ENCODE measurements around the gene TCF20.

TCF20 gene

DNA sequence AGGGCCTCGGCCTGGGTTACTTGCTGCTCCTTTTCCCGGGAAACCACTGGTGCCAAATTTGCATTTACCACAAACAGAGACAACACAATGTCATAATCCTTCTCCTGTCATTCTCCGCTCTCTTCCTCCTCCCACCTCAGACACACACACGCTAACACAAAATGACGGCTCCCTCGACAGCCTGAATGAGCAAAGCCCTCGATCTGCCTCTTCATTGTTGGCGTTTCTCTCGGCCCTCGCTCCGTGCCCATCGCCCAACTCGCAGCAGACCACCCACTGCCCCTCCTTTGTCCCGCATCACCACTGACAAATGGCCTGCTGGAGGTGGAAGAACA is 12.5 kb upstream of the TCF20 start:
- no peak overlapping the region for H3K4me3 ChIP-seq (replicated peaks in 1 of 2; ENCODE audit: low read depth in 2 of 2, low read length in 2 of 2)
- TF ChIP-seq, protein P1, sequence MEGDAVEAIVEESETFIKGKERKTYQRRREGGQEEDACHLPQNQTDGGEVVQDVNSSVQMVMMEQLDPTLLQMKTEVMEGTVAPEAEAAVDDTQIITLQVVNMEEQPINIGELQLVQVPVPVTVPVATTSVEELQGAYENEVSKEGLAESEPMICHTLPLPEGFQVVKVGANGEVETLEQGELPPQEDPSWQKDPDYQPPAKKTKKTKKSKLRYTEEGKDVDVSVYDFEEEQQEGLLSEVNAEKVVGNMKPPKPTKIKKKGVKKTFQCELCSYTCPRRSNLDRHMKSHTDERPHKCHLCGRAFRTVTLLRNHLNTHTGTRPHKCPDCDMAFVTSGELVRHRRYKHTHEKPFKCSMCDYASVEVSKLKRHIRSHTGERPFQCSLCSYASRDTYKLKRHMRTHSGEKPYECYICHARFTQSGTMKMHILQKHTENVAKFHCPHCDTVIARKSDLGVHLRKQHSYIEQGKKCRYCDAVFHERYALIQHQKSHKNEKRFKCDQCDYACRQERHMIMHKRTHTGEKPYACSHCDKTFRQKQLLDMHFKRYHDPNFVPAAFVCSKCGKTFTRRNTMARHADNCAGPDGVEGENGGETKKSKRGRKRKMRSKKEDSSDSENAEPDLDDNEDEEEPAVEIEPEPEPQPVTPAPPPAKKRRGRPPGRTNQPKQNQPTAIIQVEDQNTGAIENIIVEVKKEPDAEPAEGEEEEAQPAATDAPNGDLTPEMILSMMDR (IDR thresholded peaks at IDR 0.05; ENCODE audit: low read depth, low read length), result no peak
- no peak for DNase-seq (ENCODE audit: low read depth in 2 of 2)

DNA sequence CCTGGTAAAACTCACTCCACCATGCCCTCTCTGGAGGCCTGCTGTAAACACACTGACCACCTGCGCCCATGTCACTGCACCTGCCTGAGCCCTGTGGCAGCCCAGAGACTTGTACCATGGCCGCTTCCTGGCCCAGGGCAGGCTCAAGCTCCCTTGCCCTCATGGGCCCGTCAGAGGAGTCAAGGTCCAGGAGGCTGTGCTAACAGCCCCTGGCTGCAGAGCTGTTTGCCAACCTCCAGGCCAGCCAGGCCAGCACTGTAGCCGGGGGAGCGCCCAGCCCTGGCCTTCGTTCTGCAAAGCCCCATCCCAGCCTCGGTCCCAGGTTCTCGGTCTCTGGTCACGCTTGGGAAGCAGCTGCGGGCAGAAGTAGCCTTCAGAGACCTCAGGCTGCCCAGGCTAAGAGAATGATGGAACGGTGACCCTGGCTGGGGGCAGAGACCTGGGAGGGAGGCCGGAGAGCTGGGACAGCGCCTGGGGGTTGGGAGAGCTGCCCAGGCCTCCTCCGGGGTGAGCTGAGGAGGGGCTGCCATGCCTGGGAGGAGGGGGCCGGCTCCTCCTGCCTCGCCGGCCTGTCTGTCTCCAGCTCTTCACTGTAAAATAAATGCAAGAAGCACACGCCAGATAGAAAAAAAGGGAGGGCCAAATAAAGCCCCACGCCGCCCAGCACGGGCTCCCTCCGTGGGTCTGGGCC is 11.9 kb upstream of the TCF20 start:
- no peak overlapping the region for H3K4me3 ChIP-seq (replicated peaks in 1 of 2; ENCODE audit: low read depth in 2 of 2, low read length in 2 of 2)
- TF ChIP-seq, protein P1 (IDR thresholded peaks at IDR 0.05; ENCODE audit: low read depth, low read length), result no peak
- no peak for DNase-seq (ENCODE audit: low read depth in 2 of 2)

DNA sequence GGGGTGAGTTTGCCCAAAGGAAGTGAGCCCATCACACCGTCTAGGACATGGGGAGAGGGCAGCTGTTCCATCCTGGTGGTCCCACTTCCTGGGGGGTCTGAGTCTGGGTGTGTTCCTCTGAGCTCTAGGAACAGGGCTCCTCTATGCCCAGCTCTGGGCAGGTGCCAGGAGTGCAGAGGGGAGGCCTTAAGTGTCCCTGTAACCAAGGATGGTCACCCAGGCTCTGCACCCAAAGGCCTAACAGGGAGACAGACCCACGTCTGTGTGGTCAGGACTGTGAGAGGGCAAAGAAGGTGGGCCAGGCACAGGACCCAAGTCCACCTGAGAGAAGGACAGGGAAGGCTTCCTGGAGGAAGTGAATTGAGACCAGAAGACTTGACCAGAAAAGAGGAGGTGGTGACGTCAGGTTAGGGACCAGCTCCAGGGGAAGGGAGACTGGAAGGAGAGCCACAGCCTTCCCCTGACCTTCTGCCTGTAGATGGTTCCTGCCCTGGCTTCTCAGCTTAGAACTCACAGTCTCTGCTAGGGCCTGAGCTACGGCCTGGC is 11.3 kb upstream of the TCF20 start:
- no peak overlapping the region for H3K4me3 ChIP-seq (replicated peaks in 1 of 2; ENCODE audit: low read depth in 2 of 2, low read length in 2 of 2)
- TF ChIP-seq, protein P1 (IDR thresholded peaks at IDR 0.05; ENCODE audit: low read depth, low read length), result no peak
- DNase-seq (ENCODE audit: low read depth in 2 of 2), result no peak

DNA sequence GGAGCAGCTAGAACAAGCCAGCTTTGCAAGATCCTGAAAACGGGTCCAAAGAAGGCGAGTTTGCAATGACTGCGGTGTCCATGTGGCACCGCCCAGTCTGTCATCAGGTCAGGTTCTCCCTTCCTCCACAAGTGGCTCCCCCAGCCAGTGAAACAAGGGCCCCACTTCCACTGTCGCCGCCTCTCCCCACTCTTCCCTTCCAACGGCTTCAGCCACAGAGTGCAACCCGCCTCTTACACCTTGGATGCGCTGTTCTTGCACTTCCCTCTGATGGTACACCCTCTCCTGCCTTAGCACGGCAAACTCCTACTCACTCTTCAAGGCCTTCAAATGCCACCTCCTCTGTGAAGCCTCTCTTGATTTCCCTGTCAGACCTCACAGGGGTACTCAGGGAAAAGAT is 10.8 kb upstream of the TCF20 start:
- no peak for DNase-seq (ENCODE audit: low read depth in 2 of 2)
- TF ChIP-seq, protein P1 (IDR thresholded peaks at IDR 0.05; ENCODE audit: low read depth, low read length), result no peak
- no peak overlapping the region for H3K4me3 ChIP-seq (replicated peaks in 1 of 2; ENCODE audit: low read depth in 2 of 2, low read length in 2 of 2)

DNA sequence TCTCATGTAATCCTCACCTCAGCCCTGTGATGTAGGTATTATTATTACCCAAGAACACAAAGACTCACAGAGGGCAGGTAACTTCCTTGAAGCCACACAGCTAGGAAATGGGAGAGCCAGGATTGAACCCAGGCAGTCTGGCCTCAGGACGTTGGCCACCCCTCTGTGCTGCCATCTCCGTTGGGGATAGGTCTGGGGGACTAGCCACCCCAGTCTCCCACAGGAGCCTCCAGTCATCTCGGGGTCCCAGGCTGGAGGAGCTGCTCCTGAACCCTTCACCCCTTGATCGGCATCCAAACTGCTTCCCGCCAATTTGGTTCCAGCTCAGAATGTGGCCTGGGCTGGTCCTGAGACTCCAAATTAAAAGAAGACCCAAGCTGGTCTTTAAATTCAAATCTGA is 10.4 kb upstream of the TCF20 start:
- TF ChIP-seq, protein P1 (IDR thresholded peaks at IDR 0.05; ENCODE audit: low read depth, low read length), result no peak
- H3K4me3 ChIP-seq (replicated peaks in 1 of 2; ENCODE audit: low read depth in 2 of 2, low read length in 2 of 2), result no peak overlapping the region
- DNase-seq (ENCODE audit: low read depth in 2 of 2), result no peak

DNA sequence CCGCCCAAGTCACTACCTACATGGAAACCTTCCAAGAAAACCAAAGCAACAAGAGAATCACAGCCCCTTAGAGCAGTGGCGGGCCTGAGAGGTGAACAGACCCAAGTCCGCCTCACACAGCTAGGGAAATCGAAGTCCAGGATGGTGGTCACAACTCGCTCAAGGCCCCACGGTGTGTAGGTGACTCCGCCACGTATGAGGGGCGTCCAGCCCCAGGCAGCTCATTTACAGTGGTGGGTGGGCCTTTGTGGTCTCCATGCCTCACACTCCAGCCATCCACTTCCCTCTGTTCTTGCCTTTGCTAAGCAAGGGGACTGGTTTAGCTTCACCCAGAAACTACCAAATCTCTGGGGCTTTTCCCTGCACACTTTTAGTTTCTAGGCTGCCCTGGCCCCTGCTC is 9.7 kb upstream of the TCF20 start:
- no peak overlapping the region for H3K4me3 ChIP-seq (replicated peaks in 1 of 2; ENCODE audit: low read depth in 2 of 2, low read length in 2 of 2)
- DNase-seq (ENCODE audit: low read depth in 2 of 2), result no peak
- TF ChIP-seq, protein P1 (IDR thresholded peaks at IDR 0.05; ENCODE audit: low read depth, low read length), result no peak
